Uterus (tissue), 2 donors: ENCODE data around the gene IQCB1.

ENCODE experiments used
- POLR2A ChIP-seq, 2 donors: fragments of 450-650 bp; IDR thresholded peaks; one replicate each; pipeline ENCODE4 v1.6.1; 2016; ENCODE audit warnings: antibody characterized with exemption in 2 of 2, mild to moderate bottlenecking in 1 of 2, moderate library complexity in 1 of 2
- TF ChIP-seq, protein P1 (sequence below), 4 experiments: fragments of 200-600 bp in 2 of 4; fragments of 450-650 bp in 2 of 4; sonication (generic) in 2 of 4; IDR thresholded peaks; one replicate each; pipeline ENCODE4 v1.5.1; 2016 to 2019; ENCODE audit warnings: antibody characterized with exemption in 4 of 4, mild to moderate bottlenecking in 2 of 4, moderate library complexity in 1 of 4

DNA sequence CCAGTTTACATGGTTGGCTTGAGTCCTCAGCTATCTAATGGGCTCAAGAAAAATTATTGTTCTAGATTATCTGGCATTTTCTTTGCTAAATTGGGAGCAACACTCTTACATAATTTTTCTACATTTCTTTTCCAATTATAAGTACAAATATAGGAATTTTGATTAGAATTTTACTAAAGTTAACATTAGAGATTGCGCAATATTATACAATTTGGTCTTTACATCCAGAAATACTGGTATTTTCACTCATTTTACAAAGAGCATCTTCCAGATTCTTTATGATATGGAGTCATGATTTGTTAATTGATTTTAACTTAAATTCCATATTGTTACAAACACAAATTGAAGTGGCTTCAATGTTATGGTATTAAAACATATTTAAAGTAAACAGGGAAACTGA, 65.6 kb downstream of the IQCB1 start:
- TF ChIP-seq POLR2A (IDR thresholded peaks at IDR 0.05) = no peak
- TF ChIP-seq, protein P1, sequence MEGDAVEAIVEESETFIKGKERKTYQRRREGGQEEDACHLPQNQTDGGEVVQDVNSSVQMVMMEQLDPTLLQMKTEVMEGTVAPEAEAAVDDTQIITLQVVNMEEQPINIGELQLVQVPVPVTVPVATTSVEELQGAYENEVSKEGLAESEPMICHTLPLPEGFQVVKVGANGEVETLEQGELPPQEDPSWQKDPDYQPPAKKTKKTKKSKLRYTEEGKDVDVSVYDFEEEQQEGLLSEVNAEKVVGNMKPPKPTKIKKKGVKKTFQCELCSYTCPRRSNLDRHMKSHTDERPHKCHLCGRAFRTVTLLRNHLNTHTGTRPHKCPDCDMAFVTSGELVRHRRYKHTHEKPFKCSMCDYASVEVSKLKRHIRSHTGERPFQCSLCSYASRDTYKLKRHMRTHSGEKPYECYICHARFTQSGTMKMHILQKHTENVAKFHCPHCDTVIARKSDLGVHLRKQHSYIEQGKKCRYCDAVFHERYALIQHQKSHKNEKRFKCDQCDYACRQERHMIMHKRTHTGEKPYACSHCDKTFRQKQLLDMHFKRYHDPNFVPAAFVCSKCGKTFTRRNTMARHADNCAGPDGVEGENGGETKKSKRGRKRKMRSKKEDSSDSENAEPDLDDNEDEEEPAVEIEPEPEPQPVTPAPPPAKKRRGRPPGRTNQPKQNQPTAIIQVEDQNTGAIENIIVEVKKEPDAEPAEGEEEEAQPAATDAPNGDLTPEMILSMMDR (IDR thresholded peaks at IDR 0.05) = no peak
